K562 (cell line): ENCODE data around the gene KLK15. TPM values are rescaled to one million over a fixed set of nuclear protein-coding genes. Genes with fewer than 3 reads are reported as not detected.

Source experiments
- ARID2 ChIP-seq: fragments of 450-650 bp; IDR thresholded peaks from 2 replicates; pipeline ENCODE4 v1.6.1; 2017; ENCODE audit warnings: antibody characterized with exemption, mild to moderate bottlenecking
- BCOR ChIP-seq: fragments of 450-650 bp; IDR thresholded peaks from 2 replicates; pipeline ENCODE4 v1.6.1; 2016
- CCAR2 ChIP-seq: fragments of 200-400 bp; formaldehyde crosslinking; IDR thresholded peaks from 2 replicates; pipeline ENCODE4 v1.6.1; 2017; ENCODE audit warnings: mild to moderate bottlenecking, low read depth, low read length
- E2F5 ChIP-seq: sonication (generic); formaldehyde crosslinking; IDR thresholded peaks from 2 replicates; pipeline ENCODE4 v1.8.0; 2022; ENCODE audit warnings: mild to moderate bottlenecking, missing genetic modification reagents
- ETV6 ChIP-seq, 3 experiments: fragments of 150-350 bp in 1 of 3; sonication (generic) in 1 of 3; formaldehyde crosslinking in 1 of 3; IDR thresholded peaks; 2 replicates each; pipeline versions ENCODE4 v1.6.1 to v1.8.0; 2014 to 2022; ENCODE audit warnings: borderline replicate concordance in 2 of 3, low read depth in 2 of 3, antibody characterized with exemption in 1 of 3, low read length in 1 of 3, mild to moderate bottlenecking in 1 of 3, missing genetic modification reagents in 1 of 3
- JUND ChIP-seq, 2 experiments: IDR thresholded peaks; 2 replicates in 1 of 2; 3 replicates in 1 of 2; pipeline ENCODE4 v1.6.1; 2011; ENCODE audit warnings: borderline replicate concordance in 2 of 2, low read depth in 2 of 2, low read length in 2 of 2, improper control_type of control experiment in 1 of 2, missing biosample characterization in 1 of 2, missing genetic modification characterization in 1 of 2, missing genetic modification reagents in 1 of 2
- KDM1A ChIP-seq, 2 experiments: fragments of 450-650 bp; IDR thresholded peaks; 2 replicates each; pipeline ENCODE4 v1.6.1; 2016; ENCODE audit warnings: mild to moderate bottlenecking in 2 of 2
- NR3C1 ChIP-seq: sonication (generic); formaldehyde crosslinking; IDR thresholded peaks from 2 replicates; pipeline ENCODE4 v1.8.1; 2022; ENCODE audit warnings: missing genetic modification reagents
- NUFIP1 ChIP-seq: fragments of 450-650 bp; IDR thresholded peaks from 2 replicates; pipeline ENCODE4 v1.6.1; 2018; ENCODE audit not compliant: partially characterized antibody
- PCBP1 ChIP-seq: fragments of 200-400 bp; formaldehyde crosslinking; IDR thresholded peaks from 2 replicates; pipeline ENCODE4 v1.6.1; 2018; ENCODE audit warnings: mild to moderate bottlenecking, low read depth, low read length; ENCODE audit not compliant: poor library complexity, severe bottlenecking
- POLR2A ChIP-seq: fragments of 450-650 bp; conservative IDR thresholded peaks from 2 replicates; pipeline ENCODE4 v1.6.1; 2016
- RBM25 ChIP-seq: fragments of 200-400 bp; formaldehyde crosslinking; IDR thresholded peaks from 2 replicates; pipeline ENCODE4 v1.6.1; 2018; ENCODE audit warnings: low read length, low read depth, moderate library complexity; ENCODE audit not compliant: severe bottlenecking
- SAFB2 ChIP-seq: fragments of 200-400 bp; formaldehyde crosslinking; IDR thresholded peaks from 2 replicates; pipeline ENCODE4 v1.6.1; 2018; ENCODE audit warnings: borderline replicate concordance, low read length, low read depth, moderate library complexity; ENCODE audit not compliant: severe bottlenecking
- STAT5B ChIP-seq: fragments of 250-450 bp; sonication (Bioruptor Pico); IDR thresholded peaks from 2 replicates; pipeline ENCODE4 v1.8.0; 2021; ENCODE audit warnings: mild to moderate bottlenecking, inconsistent platforms
- TEAD4 ChIP-seq, 2 experiments: sonication (generic) in 1 of 2; formaldehyde crosslinking in 1 of 2; IDR thresholded peaks; 2 replicates each; pipeline versions ENCODE4 v1.6.1 to v1.8.0; 2012 to 2022; ENCODE audit warnings: borderline replicate concordance in 1 of 2, inconsistent platforms in 1 of 2, low read length in 1 of 2, mild to moderate bottlenecking in 1 of 2, missing genetic modification reagents in 1 of 2
- TRIM28 ChIP-seq: fragments of 450-650 bp; IDR thresholded peaks from 2 replicates; pipeline ENCODE4 v1.6.1; 2017
- ZFP36 ChIP-seq: fragments of 150-350 bp; IDR thresholded peaks from 2 replicates; pipeline ENCODE4 v1.6.1; 2018; ENCODE audit warnings: low read length, low read depth; ENCODE audit not compliant: partially characterized antibody
- ZNF134 ChIP-seq: fragments of 250-450 bp; sonication (Bioruptor Pico); conservative IDR thresholded peaks from 2 replicates; pipeline ENCODE4 v1.4.0; 2020
- ZNF583 ChIP-seq: fragments of 250-450 bp; sonication (Bioruptor Pico); IDR thresholded peaks from 2 replicates; pipeline ENCODE4 v1.4.0; 2020
- ZNF764 ChIP-seq: fragments of 250-450 bp; sonication (Bioruptor Pico); IDR thresholded peaks from 2 replicates; pipeline ENCODE4 v1.4.0; 2020; ENCODE audit warnings: low read depth, mild to moderate bottlenecking, moderate library complexity
- polyA plus RNA-seq, 8 experiments: library from polyadenylated mRNA; depleted of rRNA in 4 of 8; stranded (reverse) in 5 of 8; unstranded in 3 of 8; fragments of >200 nt; fragmentation: Nextera tagmentation in 2 of 8; fragmentation: Illumina TruSeq in 1 of 8; extraction: Ambion mirVana in 2 of 8; extraction: Trizol in 1 of 8; gene quantifications; 2 replicates each; pipeline versions ENCODE4 v1.2.1 to v1.2.3, GENCODE V29; 2011 to 2014; ENCODE audit warnings: inconsistent platforms in 1 of 8, missing spikeins in 1 of 8
- total RNA-seq, 7 experiments: library from RNA; depleted of rRNA in 6 of 7; stranded (reverse); fragments of >200 nt in 6 of 7; fragmentation: Illumina TruSeq in 2 of 7; extraction: Trizol in 2 of 7; gene quantifications; 2 replicates each; pipeline versions ENCODE4 v1.2.1 to v1.2.3, GENCODE V29; 2011 to 2021; ENCODE audit warnings: low replicate concordance in 1 of 7
- TF ChIP-seq, protein P1 (sequence below), 2 experiments: IDR thresholded peaks in 1 of 2; conservative IDR thresholded peaks in 1 of 2; 2 replicates each; pipeline ENCODE4 v1.6.1; 2016; ENCODE audit warnings: low read depth in 2 of 2, mild to moderate bottlenecking in 1 of 2, missing compliant biosample characterization in 1 of 2, missing genetic modification characterization in 1 of 2, moderate library complexity in 1 of 2
- TF ChIP-seq, protein P2 (sequence below): fragments of 450-650 bp; formaldehyde crosslinking; IDR thresholded peaks from 2 replicates; pipeline ENCODE4 v1.4.0; 2020; ENCODE audit warnings: mild to moderate bottlenecking, moderate library complexity

The KLK15 gene
- total and polyA plus RNA-seq, 9 of the 15 experiments (the other 6 are each of a cell fraction or from before 2014, with no cell fraction given), result not detected

GRCh38 chr19:50837300-50837699, 3.9 kb upstream of the KLK15 start (continued):
- no peak for TF ChIP-seq TEAD4 (IDR thresholded peaks at IDR 0.05; ENCODE audit: low read length)
- no peak for TF ChIP-seq TEAD4 (CRISPR knock-in tag; IDR thresholded peaks at IDR 0.05; ENCODE audit: borderline replicate concordance)
- TF ChIP-seq ETV6 (IDR thresholded peaks at IDR 0.05; ENCODE audit: borderline replicate concordance in 1 of 2, low read depth in 2 of 2, low read length in 1 of 2), result no peak
- TF ChIP-seq ETV6 (CRISPR knock-in tag; IDR thresholded peaks at IDR 0.05; ENCODE audit: borderline replicate concordance), result no peak
- no peak for TF ChIP-seq SAFB2
- TF ChIP-seq, protein P1, sequence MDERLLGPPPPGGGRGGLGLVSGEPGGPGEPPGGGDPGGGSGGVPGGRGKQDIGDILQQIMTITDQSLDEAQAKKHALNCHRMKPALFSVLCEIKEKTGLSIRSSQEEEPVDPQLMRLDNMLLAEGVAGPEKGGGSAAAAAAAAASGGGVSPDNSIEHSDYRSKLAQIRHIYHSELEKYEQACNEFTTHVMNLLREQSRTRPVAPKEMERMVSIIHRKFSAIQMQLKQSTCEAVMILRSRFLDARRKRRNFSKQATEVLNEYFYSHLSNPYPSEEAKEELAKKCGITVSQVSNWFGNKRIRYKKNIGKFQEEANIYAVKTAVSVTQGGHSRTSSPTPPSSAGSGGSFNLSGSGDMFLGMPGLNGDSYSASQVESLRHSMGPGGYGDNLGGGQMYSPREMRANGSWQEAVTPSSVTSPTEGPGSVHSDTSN (CRISPR knock-in tag; IDR thresholded peaks at IDR 0.05; ENCODE audit: low read depth), result no peak
- TF ChIP-seq, protein P1 (tag; conservative IDR thresholded peaks at IDR 0.05; ENCODE audit: low read depth), result no peak
- TF ChIP-seq JUND (IDR thresholded peaks at IDR 0.05; ENCODE audit: borderline replicate concordance, low read depth, low read length), result no peak
- TF ChIP-seq JUND (tag; IDR thresholded peaks at IDR 0.05; ENCODE audit: borderline replicate concordance, low read depth, low read length), result no peak
- no peak for TF ChIP-seq PCBP1
- TF ChIP-seq POLR2A, result no peak
- no peak for TF ChIP-seq TRIM28
- TF ChIP-seq ZNF764 (CRISPR knock-in tag), result no peak
- peak in 1 of 2 experiments; percentile 59; a peak in 2 of 4 replicates for TF ChIP-seq KDM1A (IDR thresholded peaks at IDR 0.05)
- peak; percentile 70 for TF ChIP-seq ZFP36
- TF ChIP-seq ARID2, result no peak
- no peak for TF ChIP-seq STAT5B (CRISPR knock-in tag)
- no peak for TF ChIP-seq NUFIP1
- TF ChIP-seq, protein P2, sequence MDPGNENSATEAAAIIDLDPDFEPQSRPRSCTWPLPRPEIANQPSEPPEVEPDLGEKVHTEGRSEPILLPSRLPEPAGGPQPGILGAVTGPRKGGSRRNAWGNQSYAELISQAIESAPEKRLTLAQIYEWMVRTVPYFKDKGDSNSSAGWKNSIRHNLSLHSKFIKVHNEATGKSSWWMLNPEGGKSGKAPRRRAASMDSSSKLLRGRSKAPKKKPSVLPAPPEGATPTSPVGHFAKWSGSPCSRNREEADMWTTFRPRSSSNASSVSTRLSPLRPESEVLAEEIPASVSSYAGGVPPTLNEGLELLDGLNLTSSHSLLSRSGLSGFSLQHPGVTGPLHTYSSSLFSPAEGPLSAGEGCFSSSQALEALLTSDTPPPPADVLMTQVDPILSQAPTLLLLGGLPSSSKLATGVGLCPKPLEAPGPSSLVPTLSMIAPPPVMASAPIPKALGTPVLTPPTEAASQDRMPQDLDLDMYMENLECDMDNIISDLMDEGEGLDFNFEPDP (CRISPR knock-in tag), result no peak
- TF ChIP-seq E2F5, result no peak
- no peak for TF ChIP-seq NR3C1
- TF ChIP-seq ZNF134 (CRISPR knock-in tag), result no peak
- no peak for TF ChIP-seq CCAR2
- peak; percentile 78 for TF ChIP-seq BCOR
- TF ChIP-seq RBM25, result peak; percentile 76
- no peak for TF ChIP-seq ZNF583 (CRISPR knock-in tag)
